Measurements from ENCODE around the gene CASKIN2. TPM values are rescaled to one million over a fixed set of nuclear protein-coding genes. Genes with fewer than 3 reads are reported as not detected.

The CASKIN2 gene
- total RNA-seq, 1 experiment from 2014 or later = 25.4 TPM

DNA sequence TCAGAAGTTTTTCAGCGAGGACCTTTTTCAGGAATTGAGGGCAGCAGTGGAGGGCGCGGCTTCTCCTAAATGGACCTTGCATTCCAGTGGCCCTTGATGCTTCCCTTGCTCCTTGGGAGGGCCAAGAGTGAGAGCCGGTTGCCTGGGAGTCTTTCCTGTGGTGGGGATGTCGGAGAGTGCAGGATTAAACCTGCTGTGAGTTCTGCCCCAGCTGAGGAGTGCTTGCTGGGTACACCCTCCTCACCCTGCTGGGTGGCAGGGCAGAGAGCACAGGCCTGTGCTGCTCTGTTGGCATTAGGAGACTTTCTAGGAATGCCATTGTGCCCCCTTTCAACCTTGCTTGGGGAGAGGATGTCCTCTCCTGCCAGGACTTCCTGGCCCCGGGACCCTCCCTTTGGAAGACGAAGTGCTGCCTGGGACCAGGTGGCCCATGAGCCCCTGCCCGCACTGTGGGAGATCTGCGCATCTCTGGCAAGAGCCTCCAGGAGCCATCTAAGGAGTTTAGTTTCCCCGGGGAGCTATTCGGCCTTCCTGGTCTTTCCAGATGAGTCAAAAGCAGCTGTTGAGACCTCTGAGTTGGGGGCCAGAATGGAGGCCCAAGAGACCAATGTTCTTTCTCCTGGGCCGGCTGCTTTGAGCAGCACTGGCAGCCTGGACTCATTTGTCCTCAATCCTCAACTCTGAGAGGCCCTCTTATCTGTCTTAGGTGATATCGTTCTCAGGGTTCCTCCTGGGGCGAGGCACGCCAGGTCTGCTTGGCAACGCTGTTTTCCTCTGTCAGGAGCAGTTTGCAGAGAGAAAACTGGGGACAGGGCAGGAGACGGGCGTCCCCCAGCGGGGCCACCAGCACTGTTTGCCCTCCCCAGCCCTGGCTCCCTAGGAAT lies 15.7 kb upstream of the CASKIN2 start:
- peaks cover 63% of the 10 kb centered on the region for H3K79me2 ChIP-seq (ENCODE audit: low read depth)
- TSS peak; percentile 88 for BruUV-seq (replicated peaks)
- H4K20me1 ChIP-seq (ENCODE audit: insufficient read depth) = no peaks in the 10 kb centered on the region; the same call in 1 of the 2 replicates
- H3K36me3 ChIP-seq (ENCODE audit: low read depth) = peaks cover 4% of the 10 kb centered on the region; the same call in 1 of the 2 replicates
- no peaks in the 10 kb centered on the region for H3K9me2 ChIP-seq (ENCODE audit: insufficient read depth)
- DNase-seq = peak in 1 of 2 experiments; percentile 23
- H3K27ac ChIP-seq = peak overlapping the region; percentile 89
- no peak for TF ChIP-seq CTCF (conservative IDR thresholded peaks at IDR 0.05)
- no peak for TF ChIP-seq EZH2 (IDR thresholded peaks at IDR 0.05; ENCODE audit: low read depth)
- H3K9me3 ChIP-seq (ENCODE audit: insufficient read depth, low read depth) = no peaks in the 10 kb centered on the region
- H3K4me1 ChIP-seq (replicated peaks; ENCODE audit: insufficient read depth) = peaks cover 34% of the 10 kb centered on the region
- no peak overlapping the region for H3K4me3 ChIP-seq
- H3K27me3 ChIP-seq (ENCODE audit: insufficient read depth, low read depth) = no peaks in the 10 kb centered on the region
- H2AFZ ChIP-seq = no peak overlapping the region
- intact Hi-C loops (cut with micrococcal nuclease; ENCODE audit: unreplicated experiment) = loop anchor here (1.0 to 5.0 kb wide), 2 partner anchors 18 to 116 kb away; a partner anchor contains a TSS
- ChIA-PET POLR2A (ENCODE audit: unreplicated experiment) (interaction anchor here (0.7 to 1.9 kb wide), 2 partner anchors 18 to 57 kb away, joined by 3 to 24 read pairs; no protein-coding TSS in a partner anchor), CTCF (interaction anchor here (1.0 kb wide), 1 partner anchor 102 kb away, joined by 3 read pairs; no protein-coding TSS in a partner anchor)
- H3K4me2 ChIP-seq = peak overlapping the region; percentile 68
- H3F3A ChIP-seq (ENCODE audit: insufficient read depth, low read depth) = peaks cover 30% of the 10 kb centered on the region; the same call in 1 of the 2 replicates

- Histone ChIP-seq H3K79me2 (ENCODE audit: low read depth) (peaks cover 51% of the 10 kb centered on the region), H3K4me3 (peak overlapping the region; percentile 79), H2AFZ (peak overlapping the region; percentile 85), H3K27ac (peak overlapping the region; percentile 55), H3K9me2 (ENCODE audit: insufficient read depth) (no peaks in the 10 kb centered on the region), H3K4me2 (peak overlapping the region; percentile 99), H3K4me1 (replicated peaks; ENCODE audit: insufficient read depth) (peaks cover 33% of the 10 kb centered on the region), H3K27me3 (ENCODE audit: insufficient read depth, low read depth) (no peaks in the 10 kb centered on the region), H4K20me1 (ENCODE audit: insufficient read depth) (no peaks in the 10 kb centered on the region; the same call in 1 of the 2 replicates), H3K36me3 (ENCODE audit: low read depth) (no peaks in the 10 kb centered on the region), H3K9me3 (ENCODE audit: insufficient read depth, low read depth) (no peaks in the 10 kb centered on the region), H3F3A (ENCODE audit: insufficient read depth, low read depth) (peaks cover 32% of the 10 kb centered on the region; the same call in 1 of the 2 replicates)
- ChIA-PET CTCF (interaction anchor here (0.5 to 2.3 kb wide), 5 partner anchors 10 to 130 kb away, joined by 4 to 15 read pairs (median 5); partner anchors contain the start of gene TSEN54), POLR2A (ENCODE audit: unreplicated experiment) (interaction anchor here (0.5 to 2.5 kb wide), 7 partner anchors 23 to 524 kb away, joined by 4 to 35 read pairs (median 5); no protein-coding TSS in a partner anchor)
- intact Hi-C loops (cut with micrococcal nuclease; ENCODE audit: unreplicated experiment) = loop anchor here (1.0 to 2.0 kb wide), 2 partner anchors 30 to 107 kb away; partner anchors contain the start of gene SMIM5
- peak; percentile 33 to 41 for DNase-seq
- no TSS peak for BruUV-seq (replicated peaks)
- TF ChIP-seq CTCF (conservative IDR thresholded peaks at IDR 0.05) (no peak), EZH2 (IDR thresholded peaks at IDR 0.05; ENCODE audit: low read depth) (no peak)
Measured at GRCh38 chr17:75526555-75527270, 11.4 kb upstream of the CASKIN2 start.
